GM21825 (cell line): Measurements from ENCODE around the gene SLC25A11.
A peak's percentile ranks its signal among the peaks of the same experiment; 100 is the strongest.
"Not testable (repeated sequence)": the region's sequence is repeated elsewhere in the genome, so short reads cannot be mapped to it uniquely, and the experiment has no call there.

Source experiments
- ATAC-seq: cut with Tn5 transposase; IDR thresholded peaks from one replicate; pipeline ENCODE4 v1.9.1; 2021; ENCODE audit warnings: mild to moderate bottlenecking, moderate library complexity; ENCODE audit not compliant: unreplicated experiment

SLC25A11 gene

GRCh38 chr17:4945944-4946280, 6.1 kb upstream of the SLC25A11 start:
- ATAC-seq: no peak

GRCh38 chr17:4945176-4945943, 5.5 kb upstream of the SLC25A11 start:
- ATAC-seq: peak; percentile 18

- ATAC-seq: no peak
Observed at GRCh38 chr17:4944554-4945175, 4.8 kb upstream of the SLC25A11 start.

GRCh38 chr17:4944163-4944553, 4.3 kb upstream of the SLC25A11 start:
- ATAC-seq: no peak

- ATAC-seq: no peak
Observed at GRCh38 chr17:4942760-4943508, 3.1 kb upstream of the SLC25A11 start.

GRCh38 chr17:4941319-4941610, 1.4 kb upstream of the SLC25A11 start:
- no peak for ATAC-seq

- no peak for ATAC-seq
Observed at GRCh38 chr17:4940555-4941318, 891 bp upstream of the SLC25A11 start.

GRCh38 chr17:4939546-4939795, 375 bp downstream of the SLC25A11 start:
- ATAC-seq: no peak

GRCh38 chr17:4938688-4939545, 929 bp downstream of the SLC25A11 start:
- ATAC-seq: no peak

- ATAC-seq: no peak
Observed at GRCh38 chr17:4938069-4938491, 1.8 kb downstream of the SLC25A11 start.

- ATAC-seq: no peak
Observed at GRCh38 chr17:4937553-4937952, 2.3 kb downstream of the SLC25A11 start.

GRCh38 chr17:4936436-4936835, 3.4 kb downstream of the SLC25A11 start:
- ATAC-seq: no peak

GRCh38 chr17:4935650-4936049, 4.2 kb downstream of the SLC25A11 start:
- no peak for ATAC-seq

GRCh38 chr17:4934173-4934979, 5.5 kb downstream of the SLC25A11 start:
- no peak for ATAC-seq

- ATAC-seq: no peak
Observed at GRCh38 chr17:4933646-4934045, 6.2 kb downstream of the SLC25A11 start.

- no peak for ATAC-seq
Observed at GRCh38 chr17:4932756-4933155, 7.1 kb downstream of the SLC25A11 start.

GRCh38 chr17:4931963-4932362, 7.9 kb downstream of the SLC25A11 start, which contains the start of gene GP1BA:
TSS of gene GP1BA (plus strand) at chr17:4932277. CDS start at chr17:4932605, 328 bp downstream.
- no peak for ATAC-seq

- no peak for ATAC-seq
Observed at GRCh38 chr17:4928881-4929280, 11.0 kb downstream of the SLC25A11 start.

- not testable (repeated sequence) for ATAC-seq
Observed at GRCh38 chr17:4926577-4927335, 13.1 kb downstream of the SLC25A11 start.
